Activated CD8-positive, alpha-beta T cell treated with anti-CD3 and anti-CD28 coated beads for 36 hours (primary cell): ENCODE results near the gene SLAIN2. TPM values are rescaled to one million over a fixed set of nuclear protein-coding genes. Genes with fewer than 3 reads are reported as not detected.

ENCODE experiments used
- ATAC-seq: fragments of 200-7000 bp; cut with Tn5 transposase; one replicate; pipeline ENCODE4 v1.10.0; 2021; ENCODE audit warnings: mild to moderate bottlenecking, moderate library complexity
- CTCF ChIA-PET: fragments of 350-600 bp; sonication (Branson Sonifier 250); formaldehyde crosslinking; loops from one replicate; lab custom pipeline; 2021; ENCODE audit warnings: antibody characterized with exemption; lab: Charles Lee
- POLR2A ChIA-PET: fragments of 350-600 bp; sonication (Branson Sonifier 250); formaldehyde crosslinking; loops from one replicate; lab custom pipeline; 2021; ENCODE audit warnings: antibody characterized with exemption; lab: Charles Lee
- DNase-seq: peaks from one replicate; pipeline ENCODE4 v3.0.0-alpha.2; 2020
- H3K27ac Mint-ChIP-seq: one replicate; pipeline ENCODE4 v1.8.0; 2021; ENCODE audit warnings: mild to moderate bottlenecking, mixed read lengths
- H3K27me3 Mint-ChIP-seq: one replicate; pipeline ENCODE4 v1.8.0; 2021; ENCODE audit warnings: mixed read lengths
- H3K36me3 Mint-ChIP-seq: one replicate; pipeline ENCODE4 v1.8.0; 2021; ENCODE audit warnings: low read depth, mixed read lengths
- H3K4me1 Mint-ChIP-seq: one replicate; pipeline ENCODE4 v1.8.0; 2021; ENCODE audit warnings: low read depth, mixed read lengths
- H3K4me3 Mint-ChIP-seq: one replicate; pipeline ENCODE4 v1.8.0; 2021; ENCODE audit warnings: mild to moderate bottlenecking, moderate library complexity, mixed read lengths
- H3K9me3 Mint-ChIP-seq: one replicate; pipeline ENCODE4 v1.8.0; 2021; ENCODE audit warnings: mixed read lengths
- intact Hi-C: fragments of 100-400 bp; cut with micrococcal nuclease; formaldehyde crosslinking; loops from one replicate; pipeline ENCODE4 v1.10.0; 2022
- total RNA-seq, 2 experiments: library from RNA; stranded (reverse); gene quantifications; one replicate each; pipeline ENCODE4 v1.2.3, GENCODE V29; 2021
- TF ChIP-seq, protein P1 (sequence below): fragments of 200-600 bp; IDR thresholded peaks from one replicate; pipeline ENCODE4 v1.8.0; 2022; ENCODE audit warnings: antibody characterized with exemption, mild to moderate bottlenecking

SLAIN2 gene
- total RNA-seq, 2 experiments from 2014 or later, result 48.6 to 53.2 TPM

DNA sequence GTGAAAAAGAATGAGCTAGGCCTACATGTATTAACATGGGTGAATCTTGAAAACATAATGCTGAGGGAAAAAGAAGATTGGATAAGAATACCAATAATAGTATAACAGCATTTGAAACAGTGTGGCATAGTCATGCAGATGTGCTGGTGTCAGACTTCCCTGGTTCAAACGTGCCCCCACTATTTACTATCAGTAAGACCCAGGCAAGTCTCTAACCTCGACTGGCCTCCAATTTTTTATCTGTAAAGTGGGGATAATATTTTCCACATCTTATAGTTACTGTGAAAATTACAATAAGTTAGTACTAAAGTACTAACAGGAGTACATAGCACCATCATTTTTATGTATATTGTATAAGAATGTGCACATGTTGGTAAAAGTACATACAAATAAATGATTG is 17.0 kb upstream of the SLAIN2 start:
- CTCF ChIA-PET, result no interaction called here
- H3K27ac Mint-ChIP-seq, result no peak overlapping the region
- intact Hi-C loops, result no loop called here

DNA sequence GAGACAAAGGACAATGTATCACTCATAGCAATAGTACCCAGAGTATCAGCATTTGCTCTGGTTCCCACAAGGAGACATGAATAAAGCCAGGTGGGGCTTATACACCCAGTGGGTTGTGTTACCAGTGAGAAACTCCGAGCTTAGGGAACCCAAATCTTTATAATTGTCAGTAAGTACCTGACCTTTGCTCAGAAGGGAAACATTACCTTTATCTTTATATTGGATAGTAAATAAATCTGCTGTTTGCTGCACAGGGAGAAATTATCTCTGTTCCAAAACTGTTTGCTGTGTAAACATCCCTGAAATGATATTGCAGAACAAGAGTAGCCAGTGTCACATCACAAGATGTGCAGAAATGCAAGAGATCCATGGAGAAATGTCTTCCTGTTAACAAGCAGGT is 12.1 kb upstream of the SLAIN2 start:
- Mint-ChIP-seq H3K27ac (no peak overlapping the region), H3K9me3 (no peaks in the 10 kb centered on the region), H3K4me3 (no peak overlapping the region), H3K36me3 (no peaks in the 10 kb centered on the region), H3K4me1 (peaks cover 10% of the 10 kb centered on the region), H3K27me3 (peaks cover 6% of the 10 kb centered on the region)
- ChIA-PET CTCF (interaction anchor here (1.9 kb wide), 1 partner anchor 14 kb away, joined by 9 read pairs; no protein-coding TSS in a partner anchor), POLR2A (no interaction called here)
- ATAC-seq (no peak), DNase-seq (no peak)
- TF ChIP-seq, protein P1, sequence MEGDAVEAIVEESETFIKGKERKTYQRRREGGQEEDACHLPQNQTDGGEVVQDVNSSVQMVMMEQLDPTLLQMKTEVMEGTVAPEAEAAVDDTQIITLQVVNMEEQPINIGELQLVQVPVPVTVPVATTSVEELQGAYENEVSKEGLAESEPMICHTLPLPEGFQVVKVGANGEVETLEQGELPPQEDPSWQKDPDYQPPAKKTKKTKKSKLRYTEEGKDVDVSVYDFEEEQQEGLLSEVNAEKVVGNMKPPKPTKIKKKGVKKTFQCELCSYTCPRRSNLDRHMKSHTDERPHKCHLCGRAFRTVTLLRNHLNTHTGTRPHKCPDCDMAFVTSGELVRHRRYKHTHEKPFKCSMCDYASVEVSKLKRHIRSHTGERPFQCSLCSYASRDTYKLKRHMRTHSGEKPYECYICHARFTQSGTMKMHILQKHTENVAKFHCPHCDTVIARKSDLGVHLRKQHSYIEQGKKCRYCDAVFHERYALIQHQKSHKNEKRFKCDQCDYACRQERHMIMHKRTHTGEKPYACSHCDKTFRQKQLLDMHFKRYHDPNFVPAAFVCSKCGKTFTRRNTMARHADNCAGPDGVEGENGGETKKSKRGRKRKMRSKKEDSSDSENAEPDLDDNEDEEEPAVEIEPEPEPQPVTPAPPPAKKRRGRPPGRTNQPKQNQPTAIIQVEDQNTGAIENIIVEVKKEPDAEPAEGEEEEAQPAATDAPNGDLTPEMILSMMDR, result no peak
- intact Hi-C loops, result no loop called here

More for the DNA sequence above, 17.0 kb upstream of the SLAIN2 start:
- Mint-ChIP-seq H3K9me3 (no peaks in the 10 kb centered on the region), H3K27me3 (peaks cover 3% of the 10 kb centered on the region), H3K4me1 (peaks cover under 1% of the 10 kb centered on the region), H3K36me3 (no peaks in the 10 kb centered on the region), H3K4me3 (no peak overlapping the region)
- ATAC-seq, result no peak
- POLR2A ChIA-PET, result no interaction called here
- no peak for DNase-seq
- TF ChIP-seq, protein P1, result no peak

DNA sequence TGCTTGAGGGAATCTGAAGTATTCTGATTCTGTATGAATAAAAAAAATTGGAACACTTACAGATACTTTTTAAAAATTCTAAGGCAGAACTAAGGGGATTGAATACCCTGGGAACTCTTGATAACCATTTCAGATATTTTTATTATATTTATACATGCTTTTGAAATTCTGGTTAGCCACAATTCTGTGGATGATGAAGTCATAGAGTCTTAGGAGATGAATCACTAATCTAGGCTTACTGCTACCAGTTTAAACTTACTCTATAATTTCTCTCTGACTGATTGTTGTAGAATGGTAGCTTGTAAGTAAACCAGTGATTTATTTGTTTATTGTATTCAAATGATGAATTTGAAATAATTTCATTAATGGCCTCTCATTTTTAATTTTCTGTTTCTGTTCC is 11.4 kb upstream of the SLAIN2 start:
- POLR2A ChIA-PET, result no interaction called here
- Mint-ChIP-seq H3K27ac (no peak overlapping the region), H3K9me3 (no peaks in the 10 kb centered on the region), H3K36me3 (no peaks in the 10 kb centered on the region), H3K27me3 (peaks cover 6% of the 10 kb centered on the region), H3K4me3 (no peak overlapping the region), H3K4me1 (peaks cover 10% of the 10 kb centered on the region)
- DNase-seq, result no peak
- CTCF ChIA-PET, result no interaction called here
- intact Hi-C loops, result no loop called here
- TF ChIP-seq, protein P1, result no peak
- ATAC-seq, result peak; percentile 82

DNA sequence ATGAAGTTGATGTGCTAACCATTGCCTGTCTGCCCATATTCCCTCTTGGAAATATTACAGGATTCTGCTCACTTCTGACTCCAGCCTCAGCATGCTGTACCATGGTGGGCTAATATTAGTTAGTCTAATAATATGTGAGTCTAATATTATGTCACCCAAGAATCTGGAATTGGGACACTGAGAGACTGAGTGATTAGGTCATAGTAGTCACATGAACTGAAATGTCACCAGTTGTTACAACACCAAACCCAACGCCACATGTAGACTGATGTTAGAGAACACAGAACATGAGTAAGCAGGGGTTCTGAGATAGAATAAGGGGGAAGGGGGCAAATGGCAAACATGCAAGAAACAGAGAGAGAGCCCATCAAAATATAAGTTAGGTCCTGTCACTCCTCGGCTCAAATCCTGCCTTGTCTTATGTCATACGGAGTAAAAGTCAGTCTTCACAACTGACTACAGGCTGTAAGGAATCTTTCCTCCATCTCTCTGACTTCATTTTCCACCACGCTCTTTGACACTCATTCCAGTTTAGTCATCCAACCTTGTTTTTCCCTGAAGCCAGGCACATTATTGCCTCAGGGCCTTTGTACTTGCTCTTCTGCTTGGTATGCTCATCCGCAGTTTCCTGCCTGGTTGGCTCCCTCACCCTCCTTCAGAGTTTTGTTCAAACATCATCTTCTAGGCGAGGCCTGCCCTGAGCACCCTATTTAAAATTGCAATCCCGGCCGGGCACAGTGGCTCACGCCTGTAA is 9.6 kb upstream of the SLAIN2 start:
- intact Hi-C loops, result no loop called here
- ChIA-PET CTCF (no interaction called here), POLR2A (no interaction called here)
- TF ChIP-seq, protein P1, result no peak
- no peak overlapping the region for H3K4me3 Mint-ChIP-seq
- no peak for DNase-seq
- no peak for ATAC-seq
- H3K27ac Mint-ChIP-seq, result no peak overlapping the region
- no peaks in the 10 kb centered on the region for H3K36me3 Mint-ChIP-seq
- H3K9me3 Mint-ChIP-seq, result no peaks in the 10 kb centered on the region
- H3K4me1 Mint-ChIP-seq, result peaks cover 10% of the 10 kb centered on the region
- H3K27me3 Mint-ChIP-seq, result peaks cover 4% of the 10 kb centered on the region

DNA sequence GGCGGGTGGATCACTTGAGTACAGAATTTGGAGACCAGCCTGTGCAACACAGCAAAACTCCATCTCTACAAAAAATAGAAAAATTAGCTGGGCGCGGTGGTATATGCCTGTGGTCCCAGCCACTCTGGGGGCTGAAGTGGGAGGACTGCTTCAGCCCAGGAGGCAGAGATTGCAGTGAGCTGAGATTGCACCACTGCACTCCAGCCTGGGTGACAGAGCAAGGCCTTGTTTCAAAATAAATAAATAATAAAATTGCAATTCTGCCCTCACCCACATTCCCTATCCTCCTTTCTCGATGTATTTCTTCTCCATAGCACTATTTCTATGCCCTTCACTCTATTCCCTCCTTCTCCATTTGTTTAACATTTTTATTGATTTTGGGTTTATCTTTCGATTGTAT is 8.7 kb upstream of the SLAIN2 start:
- DNase-seq, result no peak
- no peak for ATAC-seq
- TF ChIP-seq, protein P1, result no peak
- ChIA-PET CTCF (interaction anchor here (1.7 kb wide), 1 partner anchor 10 kb away, joined by 5 read pairs; no protein-coding TSS in a partner anchor), POLR2A (interaction anchor here (1.2 kb wide), 1 partner anchor 9 kb away, joined by 3 read pairs; no protein-coding TSS in a partner anchor)
- Mint-ChIP-seq H3K27ac (no peak overlapping the region), H3K27me3 (peaks cover 4% of the 10 kb centered on the region), H3K4me1 (peaks cover 16% of the 10 kb centered on the region), H3K36me3 (no peaks in the 10 kb centered on the region), H3K4me3 (no peak overlapping the region), H3K9me3 (no peaks in the 10 kb centered on the region)
- intact Hi-C loops, result no loop called here
